ENCODE measurements around the gene KCNH4.
"Not testable (repeated sequence)": the region's sequence is repeated elsewhere in the genome, so short reads cannot be mapped to it uniquely, and the experiment has no call there.

The KCNH4 gene

DNA sequence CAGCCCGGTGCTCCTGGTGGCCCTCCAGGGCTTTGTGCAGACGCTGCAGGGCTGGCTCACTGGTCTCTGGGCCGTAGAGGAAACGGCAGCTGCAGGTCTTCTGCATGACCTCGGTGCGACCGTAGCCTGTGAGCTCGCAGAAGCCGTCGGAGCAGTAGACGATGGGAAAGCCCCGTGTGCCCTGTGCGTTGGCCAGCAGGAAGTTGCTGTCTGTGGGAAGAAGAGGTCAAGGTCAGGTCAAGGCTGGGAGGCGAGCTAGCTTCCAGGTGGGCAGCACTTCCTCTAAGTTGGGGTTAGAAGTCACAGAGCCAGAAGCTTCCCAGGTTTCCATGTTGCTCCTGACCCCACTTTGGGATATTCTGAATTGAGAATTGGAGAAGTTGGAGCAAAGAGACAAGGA is 2.1 kb downstream of the KCNH4 start:
- no peak for DNase-seq (ENCODE audit: low read depth in 2 of 2)

DNA sequence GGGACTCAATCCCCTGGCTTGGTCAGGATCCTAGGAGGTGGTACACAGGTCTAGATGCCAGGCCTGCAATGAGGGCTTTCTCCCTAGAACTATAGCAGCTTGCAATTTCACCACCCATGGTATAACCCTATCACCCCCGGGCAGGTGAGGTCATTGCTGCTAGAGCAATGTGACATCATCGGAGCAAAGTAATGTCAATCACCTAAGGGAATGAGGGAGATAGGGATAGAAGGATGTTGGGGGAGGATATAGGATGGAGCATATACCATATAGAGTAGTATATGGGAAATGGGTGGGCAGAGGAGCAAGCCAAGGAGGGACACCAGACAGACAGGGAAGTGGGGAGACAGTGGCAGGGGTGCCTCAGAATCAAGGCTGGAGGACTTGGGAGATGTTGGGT is 3.3 kb downstream of the KCNH4 start:
- no peak for DNase-seq (ENCODE audit: low read depth in 2 of 2)

GRCh38 chr17:42174126-42174783 is 6.7 kb downstream of the KCNH4 start:
- DNase-seq (ENCODE audit: low read depth in 2 of 2), result no peak

- no peak for DNase-seq (ENCODE audit: low read depth in 2 of 2)
Measured at GRCh38 chr17:42171831-42172230, 9.1 kb downstream of the KCNH4 start.

GRCh38 chr17:42169351-42169750 is 11.6 kb downstream of the KCNH4 start:
- no peak for DNase-seq (ENCODE audit: low read depth in 2 of 2)

DNA sequence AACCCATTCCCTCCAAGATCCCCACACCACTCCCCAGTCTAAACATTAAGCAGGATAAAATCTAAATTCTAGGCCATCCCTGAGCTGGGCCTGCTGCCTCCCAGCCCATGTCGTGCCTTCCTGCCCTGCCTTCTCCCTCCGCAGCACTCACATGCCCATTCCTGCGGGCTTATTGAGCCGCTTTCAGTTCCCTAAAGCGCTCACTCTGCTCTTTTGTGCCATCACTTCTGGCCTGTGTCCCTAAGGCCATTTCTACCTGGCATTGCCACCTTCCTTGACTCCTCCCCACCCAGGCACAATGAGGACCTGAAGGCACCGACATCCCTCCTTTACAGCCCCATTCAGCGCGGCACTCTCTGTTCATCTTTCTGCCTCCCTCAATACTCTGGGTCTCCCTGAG is 13.1 kb downstream of the KCNH4 start:
- DNase-seq (ENCODE audit: low read depth in 2 of 2), result no peak

GRCh38 chr17:42166196-42166763 is 14.7 kb downstream of the KCNH4 start:
- DNase-seq (ENCODE audit: low read depth in 2 of 2), result no peak

DNA sequence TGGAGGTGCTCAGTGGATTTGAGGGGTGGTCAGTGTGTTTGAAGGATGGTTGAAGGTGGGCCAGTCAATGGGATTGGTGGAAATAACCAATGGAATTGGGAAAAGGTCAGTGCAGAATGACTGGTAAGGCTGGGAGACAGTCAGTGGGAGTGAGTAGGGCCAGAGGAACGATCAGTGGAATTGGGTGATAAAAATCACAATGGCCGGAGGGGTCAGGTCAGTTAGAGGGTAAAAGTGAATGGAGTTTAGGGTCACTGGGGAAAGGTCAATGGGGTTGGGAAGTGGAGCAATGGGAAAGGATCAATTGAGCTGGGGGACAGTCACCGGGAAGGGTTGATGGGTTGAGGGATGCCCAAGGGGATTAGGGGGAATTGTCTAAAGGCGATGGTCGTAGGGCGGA is 15.2 kb downstream of the KCNH4 start:
- DNase-seq (ENCODE audit: low read depth in 2 of 2), result no peak

GRCh38 chr17:42163696-42164407 is 17.1 kb downstream of the KCNH4 start:
- no peak for DNase-seq (ENCODE audit: low read depth in 2 of 2)

DNA sequence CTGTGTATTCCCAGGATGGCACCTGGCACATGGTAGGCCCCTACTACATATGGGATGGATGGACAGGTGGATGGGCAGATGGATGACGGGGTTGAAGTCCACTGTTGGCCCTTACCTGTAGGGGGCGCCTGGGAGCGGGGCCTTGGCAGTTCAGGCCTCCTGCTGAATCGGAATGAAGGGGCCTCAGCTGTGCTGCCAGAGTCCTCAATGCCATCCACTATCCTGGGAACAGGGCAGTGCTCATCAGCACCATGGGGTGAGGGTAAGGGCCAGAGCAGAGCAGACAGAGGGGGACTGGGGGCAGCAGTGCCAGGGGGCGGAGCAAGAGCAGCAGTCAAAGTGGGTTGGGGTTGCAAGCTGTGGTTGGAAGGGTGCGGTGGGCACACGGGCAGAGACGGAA is 17.8 kb downstream of the KCNH4 start:
- DNase-seq (ENCODE audit: low read depth in 2 of 2), result peak in 1 of 2 donors; percentile 51

DNA sequence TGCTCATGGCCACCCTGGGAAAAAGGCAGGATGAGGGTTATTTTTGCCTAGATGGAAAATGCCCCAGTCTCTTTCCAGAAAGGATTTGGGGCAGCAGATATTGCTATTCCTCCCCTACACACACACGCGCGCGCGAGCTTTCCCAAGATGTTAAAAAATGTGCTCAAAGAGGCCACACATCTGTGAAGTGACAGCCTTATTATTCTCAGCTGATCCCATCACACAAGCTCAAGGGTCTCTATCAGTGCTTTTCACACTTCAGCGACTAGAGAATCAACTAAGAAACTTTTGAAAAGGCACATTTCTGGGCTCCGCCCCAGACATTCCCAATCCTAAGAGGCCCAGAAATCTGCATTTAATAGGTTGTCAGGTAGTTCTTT is 20.4 kb downstream of the KCNH4 start:
- DNase-seq (ENCODE audit: low read depth in 2 of 2), result no peak

GRCh38 chr17:42159796-42160530 is 21.0 kb downstream of the KCNH4 start:
- DNase-seq (ENCODE audit: low read depth in 2 of 2), result no peak

- no peak for DNase-seq (ENCODE audit: low read depth in 2 of 2)
Measured at GRCh38 chr17:42155614-42156045, 25.3 kb downstream of the KCNH4 start.

DNA sequence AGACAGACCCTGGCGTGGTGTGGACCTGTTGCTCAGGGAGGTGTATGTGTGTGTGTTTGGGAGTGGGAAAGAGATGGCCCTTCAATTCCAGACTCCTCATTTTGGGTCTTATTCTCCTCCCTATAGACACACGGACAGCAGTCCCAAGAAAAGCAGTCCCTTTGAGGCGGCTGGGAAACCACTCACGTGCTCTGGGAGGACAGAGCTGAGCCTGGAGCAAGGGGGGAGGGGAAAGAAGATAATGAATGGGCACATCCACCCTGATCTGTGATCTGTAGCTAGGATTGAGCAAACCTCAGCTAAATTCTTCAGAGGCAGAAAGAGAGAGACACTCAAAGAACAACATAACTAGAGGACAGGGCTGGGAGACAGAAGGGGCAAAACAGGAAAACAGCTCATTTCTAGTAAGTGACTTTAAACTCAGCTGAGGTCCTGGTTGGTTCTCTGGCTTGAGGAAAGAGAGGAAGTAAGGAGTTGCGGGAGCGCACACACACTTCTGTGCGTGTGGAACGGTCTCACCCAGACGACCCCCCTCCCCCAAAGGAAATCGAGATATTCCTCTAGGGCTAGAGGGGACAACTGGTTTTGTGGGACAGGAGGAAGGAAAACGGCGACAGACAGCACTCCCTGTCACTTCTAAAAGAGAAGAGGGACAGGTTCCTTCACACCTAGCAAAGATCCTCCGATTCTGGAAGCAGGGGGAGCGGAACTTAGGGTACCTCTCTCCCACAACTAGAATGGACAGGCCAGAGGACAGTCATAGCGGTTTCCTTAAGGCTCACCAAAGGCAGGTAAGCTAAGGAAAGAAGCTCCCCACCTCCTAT is 26.8 kb downstream of the KCNH4 start:
- no peak for DNase-seq (ENCODE audit: low read depth in 2 of 2)

GRCh38 chr17:42146911-42147607 is 33.9 kb downstream of the KCNH4 start:
- DNase-seq (ENCODE audit: low read depth in 2 of 2), result no peak

- DNase-seq (ENCODE audit: low read depth in 2 of 2), result not testable (repeated sequence)
Measured at GRCh38 chr17:42143138-42143537, 37.8 kb downstream of the KCNH4 start.

DNA sequence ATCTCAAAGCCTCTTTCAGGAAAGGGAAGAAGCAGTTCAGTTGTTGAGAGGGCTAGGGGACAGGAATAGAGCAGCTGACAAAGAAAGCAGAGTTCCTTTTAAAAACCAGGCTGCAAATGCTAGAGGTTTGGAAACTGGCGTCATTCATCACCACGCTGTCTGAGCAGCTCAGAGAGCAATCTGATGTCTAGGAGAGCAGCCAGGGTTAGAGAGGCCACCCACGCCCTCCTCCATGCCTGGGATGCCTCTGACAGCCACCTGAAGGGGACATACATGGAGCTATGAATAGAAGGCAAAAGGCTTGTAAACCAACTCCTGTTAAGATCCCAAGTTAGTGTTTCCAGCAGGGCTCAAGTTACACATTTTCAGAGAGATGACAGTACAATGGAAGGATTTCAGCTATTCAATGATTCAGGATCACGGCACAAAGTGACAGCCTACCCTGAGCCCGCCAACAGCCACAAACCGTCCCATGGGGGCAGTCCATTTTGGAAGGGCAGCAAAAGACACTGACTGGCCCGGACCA is 38.5 kb downstream of the KCNH4 start:
- DNase-seq (ENCODE audit: low read depth in 2 of 2), result no peak

- DNase-seq (ENCODE audit: low read depth in 2 of 2), result no peak
Measured at GRCh38 chr17:42141382-42141781, 39.6 kb downstream of the KCNH4 start.

- DNase-seq (ENCODE audit: low read depth in 2 of 2), result not testable (repeated sequence)
Measured at GRCh38 chr17:42140690-42141089, 40.3 kb downstream of the KCNH4 start.

GRCh38 chr17:42138749-42139492 is 42.0 kb downstream of the KCNH4 start:
- DNase-seq (ENCODE audit: low read depth in 2 of 2), result no peak

All from activated CD4-positive, alpha-beta T cell treated with anti-CD3 and anti-CD28 coated beads for 24 hours (primary cell).